Neural cell (in vitro differentiated cells): ENCODE results near the gene PLEKHS1.

Experiments used
- EP300 ChIP-seq: fragments of 450-650 bp; conservative IDR thresholded peaks from 2 replicates; pipeline ENCODE4 v1.6.1; 2014; ENCODE audit warnings: antibody characterized with exemption, mild to moderate bottlenecking, moderate library complexity; ENCODE audit not compliant: poor library complexity, severe bottlenecking
- EZH2 ChIP-seq: fragments of 200-600, 300-800 bp; shearing (Covaris generic), sonication (generic); IDR thresholded peaks from 2 replicates; pipeline ENCODE4 v1.6.1; 2014; ENCODE audit warnings: antibody characterized with exemption, low read length, borderline replicate concordance, mild to moderate bottlenecking; ENCODE audit not compliant: insufficient read depth, poor library complexity, severe bottlenecking
- POLR2AphosphoS5 ChIP-seq: IDR thresholded peaks from 2 replicates; pipeline ENCODE4 v1.6.1; 2012
- RAD21 ChIP-seq: fragments of 450-650 bp; conservative IDR thresholded peaks from 2 replicates; pipeline ENCODE4 v1.6.1; 2014; ENCODE audit warnings: antibody characterized with exemption, mild to moderate bottlenecking, moderate library complexity
- SMC3 ChIP-seq: fragments of 450-650 bp; conservative IDR thresholded peaks from 2 replicates; pipeline ENCODE4 v1.6.1; 2014; ENCODE audit warnings: antibody characterized with exemption, mild to moderate bottlenecking, moderate library complexity; ENCODE audit not compliant: poor library complexity
- TAF1 ChIP-seq: IDR thresholded peaks from 2 replicates; pipeline ENCODE4 v1.6.1; 2012; ENCODE audit warnings: low read depth
- TF ChIP-seq, protein P1 (sequence below): fragments of 450-650 bp; IDR thresholded peaks from 2 replicates; pipeline ENCODE4 v1.5.1; 2014; ENCODE audit warnings: antibody characterized with exemption, mild to moderate bottlenecking, moderate library complexity; ENCODE audit not compliant: poor library complexity, severe bottlenecking
- TF ChIP-seq, protein P2 (sequence below): IDR thresholded peaks from 2 replicates; pipeline ENCODE4 v1.6.1; 2012; ENCODE audit warnings: borderline replicate concordance

- TF ChIP-seq, protein P1, sequence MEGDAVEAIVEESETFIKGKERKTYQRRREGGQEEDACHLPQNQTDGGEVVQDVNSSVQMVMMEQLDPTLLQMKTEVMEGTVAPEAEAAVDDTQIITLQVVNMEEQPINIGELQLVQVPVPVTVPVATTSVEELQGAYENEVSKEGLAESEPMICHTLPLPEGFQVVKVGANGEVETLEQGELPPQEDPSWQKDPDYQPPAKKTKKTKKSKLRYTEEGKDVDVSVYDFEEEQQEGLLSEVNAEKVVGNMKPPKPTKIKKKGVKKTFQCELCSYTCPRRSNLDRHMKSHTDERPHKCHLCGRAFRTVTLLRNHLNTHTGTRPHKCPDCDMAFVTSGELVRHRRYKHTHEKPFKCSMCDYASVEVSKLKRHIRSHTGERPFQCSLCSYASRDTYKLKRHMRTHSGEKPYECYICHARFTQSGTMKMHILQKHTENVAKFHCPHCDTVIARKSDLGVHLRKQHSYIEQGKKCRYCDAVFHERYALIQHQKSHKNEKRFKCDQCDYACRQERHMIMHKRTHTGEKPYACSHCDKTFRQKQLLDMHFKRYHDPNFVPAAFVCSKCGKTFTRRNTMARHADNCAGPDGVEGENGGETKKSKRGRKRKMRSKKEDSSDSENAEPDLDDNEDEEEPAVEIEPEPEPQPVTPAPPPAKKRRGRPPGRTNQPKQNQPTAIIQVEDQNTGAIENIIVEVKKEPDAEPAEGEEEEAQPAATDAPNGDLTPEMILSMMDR, result no peak
- TF ChIP-seq EP300 (no peak), EZH2 (no peak), TAF1 (no peak), SMC3 (no peak), POLR2AphosphoS5 (no peak), RAD21 (no peak)
- TF ChIP-seq, protein P2, sequence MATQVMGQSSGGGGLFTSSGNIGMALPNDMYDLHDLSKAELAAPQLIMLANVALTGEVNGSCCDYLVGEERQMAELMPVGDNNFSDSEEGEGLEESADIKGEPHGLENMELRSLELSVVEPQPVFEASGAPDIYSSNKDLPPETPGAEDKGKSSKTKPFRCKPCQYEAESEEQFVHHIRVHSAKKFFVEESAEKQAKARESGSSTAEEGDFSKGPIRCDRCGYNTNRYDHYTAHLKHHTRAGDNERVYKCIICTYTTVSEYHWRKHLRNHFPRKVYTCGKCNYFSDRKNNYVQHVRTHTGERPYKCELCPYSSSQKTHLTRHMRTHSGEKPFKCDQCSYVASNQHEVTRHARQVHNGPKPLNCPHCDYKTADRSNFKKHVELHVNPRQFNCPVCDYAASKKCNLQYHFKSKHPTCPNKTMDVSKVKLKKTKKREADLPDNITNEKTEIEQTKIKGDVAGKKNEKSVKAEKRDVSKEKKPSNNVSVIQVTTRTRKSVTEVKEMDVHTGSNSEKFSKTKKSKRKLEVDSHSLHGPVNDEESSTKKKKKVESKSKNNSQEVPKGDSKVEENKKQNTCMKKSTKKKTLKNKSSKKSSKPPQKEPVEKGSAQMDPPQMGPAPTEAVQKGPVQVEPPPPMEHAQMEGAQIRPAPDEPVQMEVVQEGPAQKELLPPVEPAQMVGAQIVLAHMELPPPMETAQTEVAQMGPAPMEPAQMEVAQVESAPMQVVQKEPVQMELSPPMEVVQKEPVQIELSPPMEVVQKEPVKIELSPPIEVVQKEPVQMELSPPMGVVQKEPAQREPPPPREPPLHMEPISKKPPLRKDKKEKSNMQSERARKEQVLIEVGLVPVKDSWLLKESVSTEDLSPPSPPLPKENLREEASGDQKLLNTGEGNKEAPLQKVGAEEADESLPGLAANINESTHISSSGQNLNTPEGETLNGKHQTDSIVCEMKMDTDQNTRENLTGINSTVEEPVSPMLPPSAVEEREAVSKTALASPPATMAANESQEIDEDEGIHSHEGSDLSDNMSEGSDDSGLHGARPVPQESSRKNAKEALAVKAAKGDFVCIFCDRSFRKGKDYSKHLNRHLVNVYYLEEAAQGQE, result no peak
Observed at GRCh38 chr10:113767222-113767621, 15.7 kb downstream of the PLEKHS1 start.
